ENCODE data around the gene IER5. TPM values are rescaled to one million over a fixed set of nuclear protein-coding genes. Genes with fewer than 3 reads are reported as not detected.

IER5 gene
- total RNA-seq, 1 donor, result 17.4 TPM

- H3K27ac ChIP-seq (ENCODE audit: low read depth, low read length), result peak overlapping the region; percentile 90
- H3K27me3 ChIP-seq (ENCODE audit: insufficient read depth, low read length), result no peaks in the 10 kb centered on the region
- H4K20me1 ChIP-seq (ENCODE audit: insufficient read depth, low read length), result no peaks in the 10 kb centered on the region
- no peaks in the 10 kb centered on the region for H3K9me3 ChIP-seq (ENCODE audit: low read depth, low read length)
- peak; percentile 89 for DNase-seq (ENCODE audit: insufficient read length, low spot score, missing footprints)
- no peak overlapping the region for H3K4me3 ChIP-seq (ENCODE audit: insufficient read depth, low read length)
- peaks cover 35% of the 10 kb centered on the region for H3K4me1 ChIP-seq (ENCODE audit: insufficient read depth, low read length)
- H3K36me3 ChIP-seq (ENCODE audit: insufficient read depth, low read length), result no peaks in the 10 kb centered on the region
- peak overlapping the region; percentile 90 for H3K4me2 ChIP-seq (ENCODE audit: insufficient read depth, low read length)
- no peak for TF ChIP-seq CTCF (IDR thresholded peaks at IDR 0.05; ENCODE audit: extremely low read depth, low read depth, low read length)
- H2AFZ ChIP-seq (ENCODE audit: low read length), result peak overlapping the region; percentile 27
- H3K79me2 ChIP-seq (ENCODE audit: insufficient read depth, low read length), result no peaks in the 10 kb centered on the region
Measured at GRCh38 chr1:181141431-181141910, 53.0 kb downstream of the IER5 start.

Other genes starting within 250 kb of the IER5 start
- gene KIAA1614, start 175.8 kb upstream of the IER5 start, total RNA-seq, result 11.8 and 12.7 TPM in 2 replicates
- 27.1 and 32.2 TPM in 2 replicates for gene STX6, start 65.8 kb upstream of the IER5 start, total RNA-seq
- 29.3 and 33.0 TPM in 2 replicates for gene MR1, start 54.7 kb upstream of the IER5 start, total RNA-seq